SU-DHL-6 (cell line): ENCODE measurements around the gene TVP23A.

Experiments used
- EZH2phosphoT487 ChIP-seq: fragments of 200-600 bp; sonication (generic), shearing (Covaris generic); conservative IDR thresholded peaks from 2 replicates; pipeline ENCODE4 v1.6.1; 2018; ENCODE audit warnings: mild to moderate bottlenecking, antibody characterized with exemption, low read length, moderate library complexity, mixed read lengths
- TF ChIP-seq, protein P1 (sequence below): fragments of 200-600 bp; sonication (generic); IDR thresholded peaks from one replicate; pipeline ENCODE4 v1.5.1; 2017; ENCODE audit warnings: antibody characterized with exemption, mild to moderate bottlenecking, low read length, moderate library complexity; ENCODE audit not compliant: insufficient read depth, poor library complexity, severe bottlenecking

DNA sequence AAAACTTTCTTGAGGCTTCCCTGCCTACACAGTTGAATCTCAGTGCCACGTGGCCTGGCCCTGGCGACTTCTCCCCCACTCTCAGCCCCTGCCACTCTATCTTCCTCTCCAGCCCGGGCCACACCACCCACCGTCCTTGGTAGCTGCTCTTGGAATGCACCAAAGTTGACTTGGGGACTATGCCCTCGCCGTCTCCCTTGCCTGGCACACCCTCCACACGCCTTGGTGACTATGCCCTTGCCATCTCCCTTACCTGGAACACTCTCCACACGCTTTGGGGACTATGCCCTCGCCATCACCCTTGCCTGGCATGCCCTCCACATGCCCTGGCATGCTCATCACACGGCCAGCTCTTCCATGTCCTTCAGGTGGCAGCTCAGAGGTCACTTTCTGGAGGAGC lies 15.5 kb upstream of the TVP23A start:
- TF ChIP-seq, protein P1, sequence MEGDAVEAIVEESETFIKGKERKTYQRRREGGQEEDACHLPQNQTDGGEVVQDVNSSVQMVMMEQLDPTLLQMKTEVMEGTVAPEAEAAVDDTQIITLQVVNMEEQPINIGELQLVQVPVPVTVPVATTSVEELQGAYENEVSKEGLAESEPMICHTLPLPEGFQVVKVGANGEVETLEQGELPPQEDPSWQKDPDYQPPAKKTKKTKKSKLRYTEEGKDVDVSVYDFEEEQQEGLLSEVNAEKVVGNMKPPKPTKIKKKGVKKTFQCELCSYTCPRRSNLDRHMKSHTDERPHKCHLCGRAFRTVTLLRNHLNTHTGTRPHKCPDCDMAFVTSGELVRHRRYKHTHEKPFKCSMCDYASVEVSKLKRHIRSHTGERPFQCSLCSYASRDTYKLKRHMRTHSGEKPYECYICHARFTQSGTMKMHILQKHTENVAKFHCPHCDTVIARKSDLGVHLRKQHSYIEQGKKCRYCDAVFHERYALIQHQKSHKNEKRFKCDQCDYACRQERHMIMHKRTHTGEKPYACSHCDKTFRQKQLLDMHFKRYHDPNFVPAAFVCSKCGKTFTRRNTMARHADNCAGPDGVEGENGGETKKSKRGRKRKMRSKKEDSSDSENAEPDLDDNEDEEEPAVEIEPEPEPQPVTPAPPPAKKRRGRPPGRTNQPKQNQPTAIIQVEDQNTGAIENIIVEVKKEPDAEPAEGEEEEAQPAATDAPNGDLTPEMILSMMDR = no peak
- TF ChIP-seq EZH2phosphoT487 = no peak
